ENCODE results near the gene SLC5A4.
"Not testable (repeated sequence)": the region's sequence is repeated elsewhere in the genome, so short reads cannot be mapped to it uniquely, and the experiment has no call there.

The SLC5A4 gene

DNA sequence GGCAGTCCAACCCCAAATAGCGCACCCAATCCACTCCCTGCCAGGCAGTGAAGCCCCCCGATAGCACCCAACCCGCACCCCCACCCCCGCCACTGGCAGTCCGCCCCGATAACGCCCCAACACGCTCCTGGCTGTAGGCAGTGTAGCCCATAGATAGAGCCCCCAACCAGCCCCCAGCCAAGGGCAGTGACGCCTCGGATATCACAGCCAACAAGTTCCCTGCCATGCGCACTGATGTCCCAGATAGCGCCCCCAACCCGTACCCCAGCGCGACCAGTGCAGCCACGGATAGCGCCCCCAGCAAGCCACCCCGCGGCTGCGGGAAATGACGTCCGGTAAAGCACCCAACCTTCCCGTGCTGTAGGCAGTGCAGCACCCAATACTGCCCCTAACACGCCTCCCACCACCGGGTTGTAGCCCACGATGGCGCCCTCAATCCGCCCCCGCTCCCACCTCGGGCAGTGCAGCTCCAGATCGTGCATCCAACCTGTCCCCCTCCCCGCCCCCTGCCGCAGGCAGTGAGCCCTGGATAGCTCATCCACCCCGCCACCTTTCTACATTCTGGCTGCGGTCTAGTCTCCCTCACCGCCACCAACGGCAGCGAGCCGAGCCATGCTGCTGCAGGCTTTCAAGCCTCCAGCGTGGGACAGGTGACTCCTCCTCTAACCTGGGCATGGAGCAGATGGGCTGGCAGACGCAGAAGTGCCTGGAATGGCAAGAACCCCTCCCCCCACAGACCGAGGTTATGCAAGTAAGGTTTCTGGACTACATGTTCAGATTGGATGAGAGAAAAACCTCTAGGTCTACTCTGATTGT, 50.9 kb downstream of the SLC5A4 start:
- Histone ChIP-seq H3K4me3 (ENCODE audit: low read length) (no peak overlapping the region), H3K36me3 (ENCODE audit: control insufficient read depth, insufficient read depth, low read length) (no peaks in the 10 kb centered on the region), H3K27ac (ENCODE audit: low read depth, low read length) (no peak overlapping the region), H3K9ac (ENCODE audit: low read length) (no peak overlapping the region), H3K4me1 (ENCODE audit: control insufficient read depth, insufficient read depth, low read length) (no peaks in the 10 kb centered on the region), H3K27me3 (ENCODE audit: control insufficient read depth, insufficient read depth, low read length) (no peaks in the 10 kb centered on the region)

DNA sequence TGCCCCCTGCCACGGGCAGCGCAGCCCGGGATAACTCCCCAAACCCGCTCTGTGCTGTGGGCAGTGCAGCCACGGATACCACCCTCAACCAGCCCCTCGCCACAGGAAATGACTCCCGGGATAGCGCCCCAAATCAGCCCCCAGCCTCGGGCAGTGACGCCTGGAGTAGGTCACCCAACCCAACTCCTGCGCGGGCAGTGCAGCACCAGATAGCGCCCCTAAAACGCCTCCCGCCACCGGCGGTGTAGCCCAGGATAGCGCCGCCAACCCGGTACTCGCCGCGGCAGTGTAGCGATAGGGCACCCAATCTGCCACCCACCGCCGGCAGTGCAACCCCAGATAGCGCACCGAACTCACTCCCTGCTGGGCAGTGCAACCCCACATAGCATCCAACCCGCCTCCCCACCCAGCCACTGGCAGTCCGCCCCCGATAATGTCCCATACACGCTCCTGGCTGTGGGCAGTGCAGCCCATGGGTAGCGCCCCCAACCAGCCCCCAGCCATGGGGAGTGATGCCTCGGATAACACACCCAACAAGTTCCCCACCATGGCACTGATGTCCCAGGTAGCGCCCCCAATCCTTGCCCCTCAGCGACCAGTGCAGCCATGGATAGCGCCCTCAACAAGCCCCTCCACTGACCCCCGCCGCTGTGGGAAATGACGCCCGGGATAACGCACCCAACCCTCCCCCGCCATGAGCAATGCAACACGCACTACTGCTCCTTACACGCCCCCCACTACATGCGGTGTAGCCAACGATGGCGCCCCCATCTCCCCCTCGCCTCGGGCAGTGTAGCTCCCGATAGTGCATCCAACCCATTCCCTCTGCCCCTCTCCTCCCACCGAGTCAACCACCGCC, 51.7 kb downstream of the SLC5A4 start:
- Histone ChIP-seq H3K9ac (ENCODE audit: low read length) (no peak overlapping the region), H3K4me3 (ENCODE audit: low read length) (no peak overlapping the region), H3K27ac (ENCODE audit: low read depth, low read length) (no peak overlapping the region), H3K36me3 (ENCODE audit: control insufficient read depth, insufficient read depth, low read length) (no peaks in the 10 kb centered on the region), H3K4me1 (ENCODE audit: control insufficient read depth, insufficient read depth, low read length) (no peaks in the 10 kb centered on the region), H3K27me3 (ENCODE audit: control insufficient read depth, insufficient read depth, low read length) (no peaks in the 10 kb centered on the region)

DNA sequence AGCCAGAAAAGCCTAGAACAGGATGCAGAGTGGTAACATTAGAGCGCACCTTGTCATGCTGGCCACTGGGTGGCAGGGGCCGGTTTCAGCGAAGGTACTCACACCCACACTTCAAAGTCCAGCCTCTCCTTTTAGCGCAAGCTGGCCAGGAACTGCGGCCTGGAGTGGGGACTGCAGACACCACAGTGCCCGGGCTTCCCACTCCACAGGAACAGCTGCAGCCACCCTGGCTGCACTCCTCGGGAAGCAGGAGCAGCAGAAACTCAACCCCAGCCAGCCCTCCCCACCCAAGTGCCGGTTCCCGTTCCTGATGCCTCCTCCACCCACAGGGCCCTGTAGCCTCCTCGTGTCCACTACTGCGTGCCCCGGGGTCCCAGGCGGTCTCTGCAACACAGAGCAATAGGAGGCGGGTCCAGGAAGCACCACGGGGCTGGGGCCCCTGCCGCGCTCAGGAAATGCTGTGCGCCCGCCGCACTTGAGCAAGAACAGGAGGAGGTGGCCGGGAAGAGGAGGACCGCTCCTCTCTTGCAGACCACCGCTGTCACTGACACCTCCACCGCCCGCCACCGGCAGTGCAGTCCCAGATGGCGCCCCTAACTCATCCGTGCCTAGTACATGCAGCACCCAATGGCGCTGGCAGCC, 52.5 kb downstream of the SLC5A4 start:
- H3K27ac ChIP-seq (ENCODE audit: low read depth, low read length): no peak overlapping the region

DNA sequence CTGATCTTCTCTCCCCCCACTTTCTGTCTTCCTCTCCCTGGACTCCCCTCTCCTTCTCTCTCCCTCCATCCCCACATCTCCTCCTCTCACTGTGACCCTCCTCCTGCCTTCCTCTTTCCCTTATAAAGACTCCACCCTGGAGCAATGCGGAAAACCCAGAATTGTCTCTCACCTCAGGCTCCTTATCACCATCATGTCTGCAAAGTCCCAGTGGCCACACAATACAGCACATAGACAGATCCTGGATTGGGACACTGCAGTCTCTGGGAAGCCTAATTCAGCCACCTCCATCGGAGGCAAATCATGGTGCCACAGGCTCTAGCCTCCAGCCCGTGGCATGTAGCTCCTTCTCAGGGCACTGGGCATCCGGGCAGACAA, 53.0 kb downstream of the SLC5A4 start:
- Histone ChIP-seq H3K36me3 (ENCODE audit: control insufficient read depth, insufficient read depth, low read length) (no peaks in the 10 kb centered on the region), H3K4me3 (ENCODE audit: low read length) (no peak overlapping the region), H3K9ac (ENCODE audit: low read length) (no peak overlapping the region), H3K4me1 (ENCODE audit: control insufficient read depth, insufficient read depth, low read length) (no peaks in the 10 kb centered on the region), H3K27ac (ENCODE audit: low read depth, low read length) (no peak overlapping the region), H3K27me3 (ENCODE audit: control insufficient read depth, insufficient read depth, low read length) (peaks cover 3% of the 10 kb centered on the region)

More for the DNA sequence above, 52.5 kb downstream of the SLC5A4 start:
- Histone ChIP-seq H3K4me3 (ENCODE audit: low read length) (peak overlapping the region; percentile 15), H3K36me3 (ENCODE audit: control insufficient read depth, insufficient read depth, low read length) (no peaks in the 10 kb centered on the region), H3K4me1 (ENCODE audit: control insufficient read depth, insufficient read depth, low read length) (no peaks in the 10 kb centered on the region), H3K27me3 (ENCODE audit: control insufficient read depth, insufficient read depth, low read length) (peaks cover 3% of the 10 kb centered on the region), H3K9ac (ENCODE audit: low read length) (no peak overlapping the region)

DNA sequence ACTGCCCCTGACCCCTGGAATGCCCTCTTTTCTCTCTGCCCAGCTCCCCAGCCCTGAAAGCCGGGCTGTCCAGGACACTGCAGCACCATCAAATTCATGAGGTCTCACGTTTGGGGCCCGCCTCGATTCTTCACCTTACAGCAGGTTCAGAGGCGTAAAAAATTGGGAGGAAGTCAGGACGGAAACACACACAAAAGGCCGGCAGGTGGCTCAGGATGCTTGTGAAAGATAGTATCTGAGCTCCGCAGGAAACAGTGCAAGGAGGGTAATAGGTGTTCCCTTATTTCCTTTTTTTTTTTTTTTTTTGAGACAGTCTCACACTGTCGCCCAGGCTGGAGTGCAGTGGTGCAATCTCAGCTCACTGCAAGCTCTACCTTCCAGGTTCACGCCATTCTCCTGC, 54.4 kb downstream of the SLC5A4 start:
- Histone ChIP-seq H3K4me1 (ENCODE audit: control insufficient read depth, insufficient read depth, low read length) (no peaks in the 10 kb centered on the region), H3K36me3 (ENCODE audit: control insufficient read depth, insufficient read depth, low read length) (no peaks in the 10 kb centered on the region), H3K4me3 (ENCODE audit: low read length) (no peak overlapping the region), H3K27ac (ENCODE audit: low read depth, low read length) (no peak overlapping the region), H3K27me3 (ENCODE audit: control insufficient read depth, insufficient read depth, low read length) (peaks cover 5% of the 10 kb centered on the region), H3K9ac (ENCODE audit: low read length) (no peak overlapping the region)

DNA sequence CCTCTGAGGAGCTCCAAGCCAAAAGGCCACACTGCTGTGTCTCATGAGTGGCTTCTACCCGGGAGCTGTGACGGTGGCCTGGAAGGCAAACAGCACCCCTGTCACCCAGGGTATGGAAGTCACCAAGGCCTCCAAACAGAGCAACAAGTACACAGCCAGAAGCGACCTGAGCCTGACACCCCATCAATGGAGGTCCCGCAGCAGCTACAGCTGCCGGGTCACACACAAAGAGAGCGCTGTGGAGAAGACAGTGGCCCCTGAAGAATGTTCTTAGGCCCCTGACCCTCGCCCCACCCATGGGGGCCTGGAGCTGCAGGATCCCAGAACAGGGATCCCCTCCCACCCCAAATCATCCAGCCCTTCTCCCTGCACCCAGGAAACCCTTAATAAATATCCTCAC, 55.2 kb downstream of the SLC5A4 start:
- no peak overlapping the region for H3K9ac ChIP-seq (ENCODE audit: low read length)
- peaks cover 5% of the 10 kb centered on the region for H3K27me3 ChIP-seq (ENCODE audit: control insufficient read depth, insufficient read depth, low read length)
- H3K36me3 ChIP-seq (ENCODE audit: control insufficient read depth, insufficient read depth, low read length): no peaks in the 10 kb centered on the region
- H3K27ac ChIP-seq (ENCODE audit: low read depth, low read length): no peak overlapping the region
- H3K4me1 ChIP-seq (ENCODE audit: control insufficient read depth, insufficient read depth, low read length): no peaks in the 10 kb centered on the region
- no peak overlapping the region for H3K4me3 ChIP-seq (ENCODE audit: low read length)

DNA sequence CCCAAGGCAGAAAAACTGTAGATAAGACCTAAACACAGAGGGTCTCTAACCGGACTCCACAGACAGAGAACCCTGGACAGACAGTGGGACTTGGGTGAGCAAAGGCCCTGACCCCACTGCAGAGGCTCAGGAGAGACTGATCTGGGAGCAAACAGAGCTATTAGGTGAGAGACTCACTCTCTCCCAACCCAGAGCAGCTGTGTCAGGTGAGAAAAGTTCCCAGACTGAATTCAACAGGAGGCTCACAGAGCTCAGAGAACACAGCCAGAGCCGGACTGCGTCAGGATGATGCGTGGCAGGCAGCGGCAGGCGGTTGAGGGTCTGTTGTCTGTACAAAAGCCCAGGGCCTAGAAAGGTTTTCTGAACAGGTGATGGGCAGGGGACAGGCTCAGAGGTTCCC, 55.8 kb downstream of the SLC5A4 start:
- Histone ChIP-seq H3K27ac (ENCODE audit: low read depth, low read length) (no peak overlapping the region), H3K4me1 (ENCODE audit: control insufficient read depth, insufficient read depth, low read length) (no peaks in the 10 kb centered on the region), H3K27me3 (ENCODE audit: control insufficient read depth, insufficient read depth, low read length) (peaks cover 5% of the 10 kb centered on the region), H3K4me3 (ENCODE audit: low read length) (no peak overlapping the region), H3K36me3 (ENCODE audit: control insufficient read depth, insufficient read depth, low read length) (no peaks in the 10 kb centered on the region), H3K9ac (ENCODE audit: low read length) (no peak overlapping the region)

DNA sequence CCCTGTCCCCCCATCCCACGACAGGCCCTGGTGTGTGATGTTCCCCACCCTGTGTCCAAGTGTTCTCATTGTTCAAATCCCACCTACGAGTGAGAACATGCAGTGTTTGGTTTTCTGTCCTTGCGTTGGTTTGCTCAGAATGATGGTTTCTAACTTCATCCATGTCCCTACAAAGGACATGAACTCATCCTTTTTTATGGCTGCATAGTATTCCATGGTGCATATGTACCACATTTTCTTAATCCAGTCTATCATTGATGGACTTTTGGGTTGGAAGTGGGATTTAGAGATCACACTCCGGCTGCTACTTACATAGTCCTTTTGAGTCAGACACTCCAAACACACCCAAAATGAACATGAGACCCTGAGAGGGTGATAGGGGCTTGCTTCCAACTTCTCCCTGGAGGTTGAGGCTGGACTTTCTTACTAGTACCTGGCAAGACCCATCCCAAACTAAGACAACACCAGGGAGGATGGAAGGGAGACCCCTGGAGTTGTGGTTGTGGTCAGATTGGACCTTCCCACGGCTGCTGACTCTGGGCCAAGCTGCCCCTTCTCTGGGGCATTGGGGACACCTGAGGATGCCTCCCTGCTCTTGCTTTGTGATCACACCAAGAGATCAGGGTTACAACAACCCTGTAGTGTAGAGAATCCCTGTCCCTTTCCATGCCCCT, 57.5 kb downstream of the SLC5A4 start:
- not testable (repeated sequence) for H3K4me3 ChIP-seq (ENCODE audit: low read length); H3K36me3 ChIP-seq (ENCODE audit: control insufficient read depth, insufficient read depth, low read length); H3K9ac ChIP-seq (ENCODE audit: low read length); H3K4me1 ChIP-seq (ENCODE audit: control insufficient read depth, insufficient read depth, low read length); H3K27ac ChIP-seq (ENCODE audit: low read depth, low read length); H3K27me3 ChIP-seq (ENCODE audit: control insufficient read depth, insufficient read depth, low read length)

DNA sequence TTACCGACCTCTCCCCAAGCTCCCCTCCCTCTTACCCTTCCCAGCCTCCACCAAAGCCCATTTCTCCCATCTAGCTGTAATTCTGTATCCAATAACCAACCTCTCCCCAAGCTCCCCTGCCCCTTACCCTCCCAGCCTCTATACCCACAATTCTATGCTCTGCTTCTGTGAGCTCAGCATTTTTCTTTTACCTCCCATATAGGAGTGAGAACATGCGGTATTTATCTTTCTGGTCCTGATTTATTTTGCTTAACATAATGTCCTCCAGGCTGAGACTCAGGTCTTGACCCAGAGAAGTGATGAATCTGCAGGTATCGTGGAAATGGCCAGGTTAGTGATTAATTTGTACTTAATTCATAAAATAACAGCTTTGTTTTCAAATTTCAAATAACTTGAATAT, 59.2 kb downstream of the SLC5A4 start:
- not testable (repeated sequence) for H3K4me1 ChIP-seq (ENCODE audit: control insufficient read depth, insufficient read depth, low read length); H3K4me3 ChIP-seq (ENCODE audit: low read length); H3K27me3 ChIP-seq (ENCODE audit: control insufficient read depth, insufficient read depth, low read length); H3K9ac ChIP-seq (ENCODE audit: low read length); H3K36me3 ChIP-seq (ENCODE audit: control insufficient read depth, insufficient read depth, low read length); H3K27ac ChIP-seq (ENCODE audit: low read depth, low read length)

DNA sequence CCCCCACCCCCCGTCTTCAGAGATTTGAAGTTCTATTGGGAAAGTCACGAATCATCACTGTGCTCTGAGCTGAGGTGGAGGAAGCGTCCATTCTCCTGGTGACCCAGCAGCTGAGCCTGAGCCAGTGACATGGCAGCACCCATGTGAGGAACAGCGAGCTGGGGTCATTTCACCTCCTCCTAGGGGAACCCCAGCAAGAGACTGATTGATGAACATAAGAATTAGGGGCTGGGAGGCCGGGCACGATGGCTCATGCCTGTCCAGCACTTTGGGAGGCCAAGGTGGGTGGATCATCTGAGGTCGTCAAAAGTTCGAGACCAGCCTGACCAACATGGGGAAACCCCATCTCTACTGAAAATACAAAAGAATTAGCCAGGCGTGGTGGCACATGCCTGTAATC, 61.8 kb downstream of the SLC5A4 start:
- H3K27me3 ChIP-seq (ENCODE audit: control insufficient read depth, insufficient read depth, low read length); H3K4me1 ChIP-seq (ENCODE audit: control insufficient read depth, insufficient read depth, low read length); H3K9ac ChIP-seq (ENCODE audit: low read length); H3K27ac ChIP-seq (ENCODE audit: low read depth, low read length); H3K36me3 ChIP-seq (ENCODE audit: control insufficient read depth, insufficient read depth, low read length); H3K4me3 ChIP-seq (ENCODE audit: low read length): not testable (repeated sequence)

DNA sequence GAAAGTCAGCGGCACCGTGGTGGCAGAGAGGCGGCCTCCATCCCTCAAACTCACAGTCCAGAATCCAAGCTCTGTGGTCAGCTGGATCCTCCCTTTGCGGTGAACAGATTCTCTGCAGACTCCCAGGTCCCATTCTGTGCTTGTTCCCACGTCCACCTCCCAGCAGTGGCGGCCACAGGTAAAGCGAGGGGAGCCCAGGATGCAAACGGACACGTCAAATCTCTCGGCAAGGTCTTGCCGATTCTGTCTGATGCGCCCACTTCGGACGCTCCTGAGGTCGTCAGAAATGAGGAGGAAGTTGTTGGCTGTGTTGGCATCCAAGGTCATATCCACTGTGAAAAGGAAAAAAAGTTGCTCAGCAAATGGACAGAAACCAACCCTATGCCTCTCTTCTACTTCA, 64.1 kb downstream of the SLC5A4 start:
- H3K36me3 ChIP-seq (ENCODE audit: control insufficient read depth, insufficient read depth, low read length); H3K27me3 ChIP-seq (ENCODE audit: control insufficient read depth, insufficient read depth, low read length); H3K27ac ChIP-seq (ENCODE audit: low read depth, low read length); H3K9ac ChIP-seq (ENCODE audit: low read length); H3K4me1 ChIP-seq (ENCODE audit: control insufficient read depth, insufficient read depth, low read length); H3K4me3 ChIP-seq (ENCODE audit: low read length): not testable (repeated sequence)

DNA sequence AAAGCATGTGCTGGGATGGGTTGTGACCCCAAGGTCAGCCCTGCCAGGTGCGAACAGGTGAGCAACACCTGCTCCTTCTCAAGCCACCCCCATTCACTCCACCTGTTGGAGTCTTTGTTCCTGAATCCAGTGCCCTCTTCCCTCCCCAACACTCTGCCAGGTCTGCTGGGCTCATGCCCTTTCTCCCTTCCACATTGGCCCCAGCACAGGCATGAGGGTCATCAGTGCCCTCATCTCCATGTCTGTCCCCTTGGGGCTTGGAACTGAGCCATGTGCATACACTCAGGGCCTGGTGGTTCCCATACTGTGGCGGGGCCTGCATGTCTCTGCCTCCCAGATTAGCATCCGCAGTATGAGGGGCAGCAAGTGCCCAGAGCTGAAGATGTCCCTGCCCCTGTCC, 69.3 kb downstream of the SLC5A4 start:
- no peak overlapping the region for H3K27ac ChIP-seq (ENCODE audit: low read depth, low read length)
- no peaks in the 10 kb centered on the region for H3K36me3 ChIP-seq (ENCODE audit: control insufficient read depth, insufficient read depth, low read length)
- H3K27me3 ChIP-seq (ENCODE audit: control insufficient read depth, insufficient read depth, low read length): no peaks in the 10 kb centered on the region
- H3K9ac ChIP-seq (ENCODE audit: low read length): no peak overlapping the region
- no peak overlapping the region for H3K4me3 ChIP-seq (ENCODE audit: low read length)
- H3K4me1 ChIP-seq (ENCODE audit: control insufficient read depth, insufficient read depth, low read length): no peaks in the 10 kb centered on the region

Measured in rectal smooth muscle tissue (tissue), 1 donor.